ENCODE results near the gene VPS36. TPM values are rescaled to one million over a fixed set of nuclear protein-coding genes. Genes with fewer than 3 reads are reported as not detected.
"Not testable (repeated sequence)": the region's sequence is repeated elsewhere in the genome, so short reads cannot be mapped to it uniquely, and the experiment has no call there.

The VPS36 gene
- total RNA-seq, 1 donor from 2014 or later = 53.5 TPM

DNA sequence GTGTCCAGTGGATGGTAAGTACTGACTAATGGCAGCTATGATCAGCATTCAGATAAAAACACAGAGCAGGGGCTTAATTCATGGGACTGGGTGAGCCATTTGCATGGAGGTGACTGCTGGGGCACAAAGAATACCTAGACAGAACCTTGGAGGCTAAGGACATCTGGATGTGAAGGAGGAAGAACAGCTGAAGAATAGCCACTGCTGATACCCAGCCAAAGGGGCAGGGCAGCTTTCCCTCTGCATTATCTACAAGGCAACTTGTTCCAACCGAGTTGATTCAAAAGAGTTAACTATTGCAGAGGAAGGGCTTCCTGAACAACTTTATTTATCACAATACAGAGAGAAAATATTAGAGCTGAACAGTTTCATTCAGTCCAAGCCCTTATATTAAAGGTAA lies 31.4 kb downstream of the VPS36 start:
- Mint-ChIP-seq H3K36me3 (ENCODE audit: low read depth) (peaks cover 66% of the 10 kb centered on the region), H3K27ac (no peak overlapping the region), H3K4me3 (ENCODE audit: low read depth) (no peak overlapping the region), H3K4me1 (ENCODE audit: low read depth) (peaks cover 4% of the 10 kb centered on the region), H3K9me3 (no peaks in the 10 kb centered on the region), H3K27me3 (ENCODE audit: low read depth) (no peaks in the 10 kb centered on the region)
- DNase-seq (ENCODE audit: low spot score) = no peak
- intact Hi-C loops (cut with micrococcal nuclease) = no loop called here

DNA sequence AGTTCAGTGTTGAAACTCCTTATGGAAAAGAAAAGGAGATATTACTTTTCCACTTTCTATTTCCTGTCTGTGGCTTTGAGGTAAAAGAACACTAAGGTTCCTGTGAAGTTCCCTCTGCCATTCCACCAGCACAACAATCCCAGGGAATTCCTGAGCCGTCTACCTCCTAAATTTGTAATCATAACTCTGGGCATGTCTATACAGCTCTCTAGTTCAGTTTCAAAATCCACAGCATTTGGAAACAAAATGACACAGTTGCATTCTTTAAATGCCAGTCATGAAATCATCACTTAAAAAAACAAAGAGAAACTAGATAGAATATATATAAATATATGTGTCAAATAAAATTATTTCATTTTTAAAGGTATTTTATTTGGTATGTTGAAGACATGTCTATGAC lies 35.5 kb downstream of the VPS36 start:
- H3K36me3 Mint-ChIP-seq (ENCODE audit: low read depth) = peaks cover 61% of the 10 kb centered on the region
- DNase-seq (ENCODE audit: low spot score) = no peak
- H3K4me1 Mint-ChIP-seq (ENCODE audit: low read depth) = peaks cover 4% of the 10 kb centered on the region
- no peaks in the 10 kb centered on the region for H3K27me3 Mint-ChIP-seq (ENCODE audit: low read depth)
- no peak overlapping the region for H3K27ac Mint-ChIP-seq
- H3K9me3 Mint-ChIP-seq = no peaks in the 10 kb centered on the region
- H3K4me3 Mint-ChIP-seq (ENCODE audit: low read depth) = no peak overlapping the region
- intact Hi-C loops (cut with micrococcal nuclease) = loop anchor here (5.0 kb wide), 1 partner anchor 32 kb away; no protein-coding TSS in a partner anchor

DNA sequence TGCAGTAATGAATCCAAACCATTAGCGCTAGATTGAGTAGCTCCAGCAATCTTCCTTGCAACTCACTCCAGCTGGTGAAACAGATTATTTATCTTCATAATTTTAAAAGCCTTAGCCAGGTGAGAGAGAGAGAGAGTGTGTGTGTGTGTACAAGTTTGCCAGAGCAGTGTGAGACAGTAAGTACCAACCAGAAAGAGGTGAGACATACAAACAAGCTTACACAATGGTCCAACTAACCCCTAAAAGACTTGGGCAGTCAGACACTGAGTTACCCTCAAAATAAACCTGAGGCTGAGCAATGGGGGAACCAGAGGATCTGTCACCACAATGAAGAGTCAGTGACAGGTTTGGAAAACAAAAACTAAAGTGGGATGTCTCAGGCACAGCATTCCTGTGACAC lies 36.4 kb downstream of the VPS36 start:
- no peak overlapping the region for H3K27ac Mint-ChIP-seq
- no peaks in the 10 kb centered on the region for H3K27me3 Mint-ChIP-seq (ENCODE audit: low read depth)
- H3K4me1 Mint-ChIP-seq (ENCODE audit: low read depth) = peaks cover 4% of the 10 kb centered on the region
- DNase-seq (ENCODE audit: low spot score) = no peak
- no peaks in the 10 kb centered on the region for H3K9me3 Mint-ChIP-seq
- H3K36me3 Mint-ChIP-seq (ENCODE audit: low read depth) = peaks cover 54% of the 10 kb centered on the region
- intact Hi-C loops (cut with micrococcal nuclease) = loop anchor here (5.0 kb wide), 1 partner anchor 33 kb away; no protein-coding TSS in a partner anchor
- H3K4me3 Mint-ChIP-seq (ENCODE audit: low read depth) = no peak overlapping the region

DNA sequence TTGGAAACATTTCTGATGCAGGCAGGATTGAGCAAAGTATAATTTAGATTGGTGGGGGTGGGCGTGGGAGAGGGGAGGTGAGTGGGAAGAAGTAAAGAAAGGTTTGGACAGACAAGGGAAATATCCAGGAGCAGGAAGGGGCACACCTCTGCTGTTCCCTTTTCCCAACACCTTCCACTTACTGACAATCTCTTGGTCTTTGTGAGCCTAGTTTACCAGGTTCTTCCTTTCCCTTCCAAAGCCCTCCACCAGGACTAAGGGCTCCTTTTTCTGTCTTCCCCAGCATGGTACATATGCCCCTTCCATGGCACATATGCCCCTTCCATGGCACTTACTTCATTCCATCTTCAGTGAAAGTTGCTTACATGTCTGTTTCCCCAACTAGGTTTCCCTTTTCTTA lies 38.3 kb downstream of the VPS36 start:
- Mint-ChIP-seq H3K9me3 (no peaks in the 10 kb centered on the region), H3K4me3 (ENCODE audit: low read depth) (no peak overlapping the region), H3K36me3 (ENCODE audit: low read depth) (peaks cover 42% of the 10 kb centered on the region), H3K27me3 (ENCODE audit: low read depth) (no peaks in the 10 kb centered on the region), H3K4me1 (ENCODE audit: low read depth) (peaks cover 4% of the 10 kb centered on the region), H3K27ac (peak overlapping the region; percentile 51)
- intact Hi-C loops (cut with micrococcal nuclease) = loop anchor here (5.0 kb wide), 1 partner anchor 35 kb away; no protein-coding TSS in a partner anchor
- no peak for DNase-seq (ENCODE audit: low spot score)

DNA sequence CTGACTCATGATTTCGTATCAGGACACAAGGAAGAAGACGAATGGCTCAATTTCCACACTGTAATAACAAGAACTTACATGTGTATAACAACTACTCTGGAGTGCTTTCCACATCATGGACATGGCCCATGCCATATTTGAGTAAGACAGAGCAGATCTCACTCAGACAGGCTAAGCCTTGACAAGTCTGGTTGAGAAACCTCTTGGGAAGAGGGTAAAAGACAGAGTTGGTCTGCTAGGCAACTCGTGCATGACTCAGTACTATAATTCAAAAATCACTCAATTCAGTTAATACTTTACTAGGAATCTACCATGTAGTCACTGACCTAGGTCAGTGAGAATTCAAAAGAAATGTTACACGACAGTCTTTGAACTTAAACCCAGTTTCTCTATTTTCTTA lies 38.8 kb downstream of the VPS36 start:
- H3K27me3 Mint-ChIP-seq (ENCODE audit: low read depth) = no peaks in the 10 kb centered on the region
- peaks cover 38% of the 10 kb centered on the region for H3K36me3 Mint-ChIP-seq (ENCODE audit: low read depth)
- H3K27ac Mint-ChIP-seq = peak overlapping the region; percentile 51
- H3K4me3 Mint-ChIP-seq (ENCODE audit: low read depth) = no peak overlapping the region
- intact Hi-C loops (cut with micrococcal nuclease) = loop anchor here (5.0 kb wide), 1 partner anchor 36 kb away; no protein-coding TSS in a partner anchor
- peaks cover 4% of the 10 kb centered on the region for H3K4me1 Mint-ChIP-seq (ENCODE audit: low read depth)
- DNase-seq (ENCODE audit: low spot score) = no peak
- no peaks in the 10 kb centered on the region for H3K9me3 Mint-ChIP-seq

DNA sequence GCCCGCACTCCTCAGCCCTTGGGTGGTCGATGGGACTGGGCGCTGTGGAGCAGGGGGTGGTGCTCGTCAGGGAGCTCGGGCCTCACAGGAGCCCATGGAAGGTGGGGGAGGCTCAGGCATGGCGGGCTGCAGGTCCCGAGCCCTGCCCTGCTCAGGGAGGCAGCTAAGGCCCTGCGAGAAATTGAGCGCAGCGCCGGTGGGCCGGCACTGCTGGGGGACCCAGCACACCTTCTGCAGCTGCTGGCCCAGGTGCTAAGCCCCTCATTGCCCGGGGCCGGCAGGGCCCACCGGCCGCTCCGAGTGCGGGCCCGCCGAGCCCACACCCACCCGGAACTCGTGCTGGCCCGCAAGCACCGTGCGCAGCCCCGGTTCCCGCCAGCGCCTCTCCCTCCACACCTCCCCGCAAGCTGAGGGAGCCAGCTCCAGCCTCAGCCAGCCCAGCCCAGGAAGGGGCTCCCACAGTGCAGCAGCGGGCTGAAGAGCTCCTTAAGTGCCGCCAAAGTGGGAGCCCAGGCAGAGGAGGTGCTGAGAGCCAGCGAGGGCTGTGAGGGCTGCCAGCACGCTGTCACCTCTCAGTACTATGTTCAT lies 42.3 kb downstream of the VPS36 start:
- peaks cover 17% of the 10 kb centered on the region for H3K4me1 Mint-ChIP-seq (ENCODE audit: low read depth)
- intact Hi-C loops (cut with micrococcal nuclease); DNase-seq (ENCODE audit: low spot score); H3K9me3 Mint-ChIP-seq; H3K27ac Mint-ChIP-seq; H3K4me3 Mint-ChIP-seq (ENCODE audit: low read depth): not testable (repeated sequence)
- peaks cover 15% of the 10 kb centered on the region for H3K27me3 Mint-ChIP-seq (ENCODE audit: low read depth)
- peaks cover 12% of the 10 kb centered on the region for H3K36me3 Mint-ChIP-seq (ENCODE audit: low read depth)

DNA sequence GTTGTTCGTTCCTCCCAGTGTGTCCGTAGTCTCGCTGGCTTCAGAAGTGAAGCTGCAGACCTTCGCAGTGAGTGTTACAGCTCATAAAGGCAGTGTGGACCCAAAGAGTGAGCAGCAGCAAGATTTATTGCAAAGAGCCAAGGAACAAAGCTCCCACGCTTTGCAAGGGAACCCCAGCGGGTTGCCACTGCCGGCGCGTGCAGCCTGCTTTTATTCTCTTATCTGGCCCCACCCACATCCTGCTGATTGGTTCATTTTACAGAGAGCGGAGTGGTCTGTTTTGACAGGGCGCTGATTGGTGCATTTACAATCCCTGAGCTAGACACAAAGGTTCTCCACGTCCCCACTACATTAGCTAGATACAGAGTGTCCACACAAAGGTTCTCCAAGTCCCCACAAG lies 43.0 kb downstream of the VPS36 start:
- peaks cover 21% of the 10 kb centered on the region for H3K27me3 Mint-ChIP-seq (ENCODE audit: low read depth)
- H3K4me1 Mint-ChIP-seq (ENCODE audit: low read depth) = peaks cover 17% of the 10 kb centered on the region
- H3K4me3 Mint-ChIP-seq (ENCODE audit: low read depth); intact Hi-C loops (cut with micrococcal nuclease); DNase-seq (ENCODE audit: low spot score); H3K27ac Mint-ChIP-seq; H3K9me3 Mint-ChIP-seq: not testable (repeated sequence)
- H3K36me3 Mint-ChIP-seq (ENCODE audit: low read depth) = peaks cover 12% of the 10 kb centered on the region

DNA sequence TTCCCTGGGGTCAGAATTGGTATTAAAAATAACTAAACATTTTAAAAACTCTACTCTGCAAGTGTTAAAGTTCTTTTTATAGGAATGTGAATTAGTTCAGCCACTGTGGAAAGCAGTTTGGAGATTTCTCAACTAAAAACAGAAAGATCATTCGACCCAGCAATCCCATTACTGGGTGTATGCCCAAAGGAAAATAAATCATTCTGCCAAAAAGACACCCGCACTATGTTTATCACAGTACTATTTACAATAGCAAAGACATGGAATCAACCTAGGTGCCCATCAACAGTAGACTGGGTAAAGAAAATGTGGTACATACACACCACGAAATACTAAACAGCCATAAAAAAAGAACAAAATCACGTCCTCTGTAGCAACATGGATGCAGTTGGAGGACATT lies 43.8 kb downstream of the VPS36 start:
- peaks cover 6% of the 10 kb centered on the region for H3K36me3 Mint-ChIP-seq (ENCODE audit: low read depth)
- no peaks in the 10 kb centered on the region for H3K9me3 Mint-ChIP-seq
- peaks cover 14% of the 10 kb centered on the region for H3K4me1 Mint-ChIP-seq (ENCODE audit: low read depth)
- DNase-seq (ENCODE audit: low spot score) = no peak
- H3K27me3 Mint-ChIP-seq (ENCODE audit: low read depth) = peaks cover 25% of the 10 kb centered on the region
- intact Hi-C loops (cut with micrococcal nuclease) = no loop called here
- no peak overlapping the region for H3K27ac Mint-ChIP-seq
- peak overlapping the region; percentile 30 for H3K4me3 Mint-ChIP-seq (ENCODE audit: low read depth)

DNA sequence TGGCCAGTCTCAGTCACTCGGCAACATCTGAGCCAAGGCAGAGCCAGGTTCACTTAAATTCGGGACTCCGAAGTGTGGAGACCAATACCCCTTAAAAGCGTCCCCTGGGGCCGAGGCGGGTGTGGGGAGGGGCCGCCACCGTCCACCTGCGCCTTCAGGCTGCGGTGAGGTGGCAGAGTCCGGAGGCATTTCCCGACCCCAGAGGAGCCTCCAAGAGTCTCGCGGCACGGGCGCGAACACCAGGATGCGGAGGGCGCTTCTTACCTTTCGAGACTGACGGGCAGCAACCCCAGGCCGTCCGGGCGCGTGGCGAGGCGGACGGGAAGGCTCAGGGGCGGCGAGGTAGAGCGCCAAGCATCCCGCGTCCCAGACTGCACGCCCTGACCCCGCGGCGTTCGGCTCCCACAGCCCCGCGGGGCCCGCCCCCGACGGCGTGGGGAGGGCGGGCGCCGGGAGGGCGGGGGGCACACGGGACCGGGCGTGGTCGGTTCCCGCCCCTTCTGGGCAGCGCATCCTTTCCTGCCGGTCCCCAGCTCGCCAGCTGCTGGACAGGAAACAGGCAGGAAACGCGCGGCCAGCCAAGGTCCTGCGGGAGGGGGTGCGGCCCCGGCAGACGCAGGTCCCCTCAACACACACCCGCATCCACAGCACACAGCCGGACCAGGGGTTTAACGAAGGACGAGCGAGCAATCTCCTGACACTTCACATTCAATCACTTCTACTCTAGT lies 44.5 kb downstream of the VPS36 start, which contains the start of gene THSD1:
Gene THSD1 (minus strand): TSS at position 406 of the 728 bp plus-strand sequence. CDS start 3,572 bp downstream, outside the sequence.
- H3K4me1 Mint-ChIP-seq (ENCODE audit: low read depth) = peaks cover 14% of the 10 kb centered on the region
- H3K27me3 Mint-ChIP-seq (ENCODE audit: low read depth) = peaks cover 25% of the 10 kb centered on the region
- H3K4me3 Mint-ChIP-seq (ENCODE audit: low read depth) = peak within 1 kb of the TSS; percentile 66

DNA sequence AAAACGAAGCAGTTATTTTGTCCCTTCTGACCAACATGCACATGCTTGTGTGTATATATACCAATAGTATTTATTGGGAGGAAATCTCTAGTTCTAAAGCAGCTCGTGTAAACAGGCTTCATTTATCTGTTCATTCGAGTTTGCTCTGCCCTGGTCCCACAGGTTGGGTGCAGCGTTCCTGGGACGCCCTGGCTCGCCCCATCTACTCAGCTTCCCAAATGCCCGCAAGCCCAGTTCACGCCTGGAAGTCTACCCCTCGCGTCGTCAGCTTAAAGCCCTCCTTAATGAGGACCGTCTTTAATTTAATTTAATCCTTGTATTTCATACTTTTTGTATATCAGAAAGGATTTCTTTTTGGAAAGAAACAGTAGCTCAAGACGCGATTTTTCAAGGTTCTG lies 45.1 kb downstream of the VPS36 start:
- peaks cover 25% of the 10 kb centered on the region for H3K27me3 Mint-ChIP-seq (ENCODE audit: low read depth)
- H3K4me1 Mint-ChIP-seq (ENCODE audit: low read depth) = peaks cover 14% of the 10 kb centered on the region
- no peaks in the 10 kb centered on the region for H3K36me3 Mint-ChIP-seq (ENCODE audit: low read depth)
- DNase-seq (ENCODE audit: low spot score) = no peak
- H3K4me3 Mint-ChIP-seq (ENCODE audit: low read depth) = peak overlapping the region; percentile 66
- H3K27ac Mint-ChIP-seq = no peak overlapping the region
- H3K9me3 Mint-ChIP-seq = no peaks in the 10 kb centered on the region
- intact Hi-C loops (cut with micrococcal nuclease) = no loop called here

More for the DNA sequence above, 44.5 kb downstream of the VPS36 start, which contains the start of gene THSD1:
- Mint-ChIP-seq H3K9me3 (no peaks in the 10 kb centered on the region), H3K27ac (no peak within 1 kb of the TSS), H3K36me3 (ENCODE audit: low read depth) (peaks cover 3% of the 10 kb centered on the region)
- DNase-seq (ENCODE audit: low spot score) = no peak
- intact Hi-C loops (cut with micrococcal nuclease) = no loop called here

DNA sequence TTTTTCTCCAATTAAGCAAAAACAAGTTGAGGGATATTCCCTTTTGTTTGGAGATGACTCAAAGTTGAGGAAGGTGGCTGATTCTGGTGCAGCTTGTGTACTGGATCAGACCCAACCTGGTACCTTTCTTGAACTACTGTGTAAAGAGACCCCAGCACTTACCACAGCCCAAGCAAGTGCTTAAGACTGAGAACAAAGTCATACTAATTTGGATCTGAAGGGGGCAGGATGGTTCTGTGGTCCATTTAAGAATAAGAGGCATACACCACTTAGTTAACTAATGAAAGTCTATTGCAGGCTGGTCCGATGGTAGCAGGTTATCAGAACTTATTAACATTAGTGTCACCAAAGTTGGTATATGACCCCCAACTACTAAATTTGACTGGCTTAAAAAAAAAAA lies 50.7 kb downstream of the VPS36 start:
- Mint-ChIP-seq H3K4me3 (ENCODE audit: low read depth) (no peak overlapping the region), H3K36me3 (ENCODE audit: low read depth) (no peaks in the 10 kb centered on the region)
- intact Hi-C loops (cut with micrococcal nuclease) = no loop called here

DNA sequence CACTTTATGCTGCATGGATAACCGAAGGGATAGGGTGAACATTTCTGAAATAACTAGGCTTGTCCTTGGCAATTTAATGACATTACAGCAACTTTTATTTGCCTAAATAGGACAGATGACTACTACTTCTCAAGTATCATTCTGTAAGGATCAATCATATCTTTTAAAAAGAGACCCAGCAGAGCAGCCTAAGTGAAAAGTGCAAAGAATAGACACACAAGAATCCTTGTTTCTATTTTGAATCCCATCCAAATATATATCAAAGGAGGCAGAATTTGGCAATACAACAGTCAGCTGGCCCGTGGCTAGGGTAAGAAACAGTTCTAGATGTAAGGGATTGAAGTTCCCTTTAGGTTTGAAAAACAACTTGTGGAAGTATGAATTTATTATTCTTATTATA lies 51.4 kb downstream of the VPS36 start:
- Mint-ChIP-seq H3K4me1 (ENCODE audit: low read depth) (no peaks in the 10 kb centered on the region), H3K9me3 (no peaks in the 10 kb centered on the region), H3K4me3 (ENCODE audit: low read depth) (no peak overlapping the region), H3K27me3 (ENCODE audit: low read depth) (peaks cover 18% of the 10 kb centered on the region), H3K27ac (no peak overlapping the region), H3K36me3 (ENCODE audit: low read depth) (no peaks in the 10 kb centered on the region)
- intact Hi-C loops (cut with micrococcal nuclease) = no loop called here
- no peak for DNase-seq (ENCODE audit: low spot score)

More for the DNA sequence above, 50.7 kb downstream of the VPS36 start:
- H3K27ac Mint-ChIP-seq = no peak overlapping the region
- peaks cover 6% of the 10 kb centered on the region for H3K4me1 Mint-ChIP-seq (ENCODE audit: low read depth)
- no peaks in the 10 kb centered on the region for H3K9me3 Mint-ChIP-seq
- no peak for DNase-seq (ENCODE audit: low spot score)
- peaks cover 24% of the 10 kb centered on the region for H3K27me3 Mint-ChIP-seq (ENCODE audit: low read depth)

DNA sequence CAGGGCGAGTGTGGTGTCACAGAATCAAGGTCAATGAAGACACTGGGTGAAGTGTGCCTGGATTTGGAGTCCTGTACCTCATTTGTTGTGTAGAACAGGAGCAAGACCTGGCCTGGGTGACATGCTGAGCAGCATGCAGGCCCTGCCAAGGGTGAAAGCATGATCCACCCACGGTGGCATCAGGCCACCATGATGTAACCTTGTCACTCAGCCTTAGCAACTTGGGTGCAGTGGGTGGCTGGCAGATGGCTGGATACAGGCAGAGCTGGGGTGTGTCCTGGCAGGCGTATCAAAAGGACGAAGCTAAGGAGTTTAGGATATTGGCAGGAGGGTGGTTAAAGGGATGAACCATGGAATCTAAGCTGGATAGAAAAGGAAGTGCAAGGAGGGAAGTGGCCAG lies 54.7 kb downstream of the VPS36 start:
- H3K9me3 Mint-ChIP-seq = no peaks in the 10 kb centered on the region
- no peaks in the 10 kb centered on the region for H3K36me3 Mint-ChIP-seq (ENCODE audit: low read depth)
- H3K27me3 Mint-ChIP-seq (ENCODE audit: low read depth) = peaks cover 7% of the 10 kb centered on the region
- H3K4me1 Mint-ChIP-seq (ENCODE audit: low read depth) = no peaks in the 10 kb centered on the region
- intact Hi-C loops (cut with micrococcal nuclease) = no loop called here
- no peak for DNase-seq (ENCODE audit: low spot score)
- no peak overlapping the region for H3K4me3 Mint-ChIP-seq (ENCODE audit: low read depth)
- no peak overlapping the region for H3K27ac Mint-ChIP-seq

Measured in activated T-helper 2 cell treated with anti-CD3 and anti-CD28 coated beads, Interferon-gamma antibody, Interleukin-2, Interleukin-4, amounts not matched to agents 10 μg/mL and 5 μg/mL and 100 μg/mL, durations not matched to agents 14 hours and 24 hours and 36 hours (primary cell).